Duodenal mucosa (tissue), 2 donors: Measurements from ENCODE around the gene CDH7.

Experiments
- H3K27ac ChIP-seq: one replicate; pipeline ENCODE4 v1.7.0; 2013; ENCODE audit warnings: low read depth, low read length
- H3K27me3 ChIP-seq, 2 donors: one replicate each; pipeline ENCODE4 v1.7.0; 2013; ENCODE audit warnings: low read length in 2 of 2, control low read depth in 1 of 2; ENCODE audit not compliant: insufficient read depth in 2 of 2, control insufficient read depth in 1 of 2
- H3K36me3 ChIP-seq, 2 donors: one replicate each; pipeline ENCODE4 v1.7.0; 2013; ENCODE audit warnings: low read length in 2 of 2, control low read depth in 1 of 2; ENCODE audit not compliant: insufficient read depth in 2 of 2, control insufficient read depth in 1 of 2
- H3K4me1 ChIP-seq, 2 donors: one replicate each; pipeline ENCODE4 v1.7.0; 2013; ENCODE audit warnings: low read length in 2 of 2, control low read depth in 1 of 2; ENCODE audit not compliant: insufficient read depth in 2 of 2, control insufficient read depth in 1 of 2
- H3K4me3 ChIP-seq, 2 donors: one replicate each; pipeline ENCODE4 v1.7.0; 2013; ENCODE audit warnings: low read length in 2 of 2, low read depth in 1 of 2
- H3K9ac ChIP-seq, 2 donors: one replicate each; pipeline ENCODE4 v1.7.0; 2013; ENCODE audit warnings: low read length in 2 of 2, low read depth in 1 of 2
- H3K9me3 ChIP-seq, 2 donors: one replicate each; pipeline ENCODE4 v1.7.0; 2013; ENCODE audit warnings: low read length in 2 of 2, control low read depth in 1 of 2; ENCODE audit not compliant: control insufficient read depth in 1 of 2

Gene CDH7

GRCh38 chr18:65750389-65751154 is at the start of gene CDH7:
TSS of gene CDH7 (plus strand) at chr18:65751012. CDS start at chr18:65762843, 11,831 bp downstream.
- Histone ChIP-seq H3K36me3 (no peaks in the 10 kb centered on the region), H3K4me3 (peak within 1 kb of the TSS in 1 of 2 donors; percentile 29), H3K9me3 (no peaks in the 10 kb centered on the region), H3K27me3 (peaks cover 7 to 30% of the 10 kb centered on the region in 2 donors), H3K27ac (no peak within 1 kb of the TSS), H3K9ac (no peak within 1 kb of the TSS), H3K4me1 (no peaks in the 10 kb centered on the region)

GRCh38 chr18:65704046-65704445 is 46.8 kb upstream of the CDH7 start:
- H3K4me3 ChIP-seq: no peak overlapping the region
- no peak overlapping the region for H3K27ac ChIP-seq
- H3K9me3 ChIP-seq: no peaks in the 10 kb centered on the region
- no peak overlapping the region for H3K9ac ChIP-seq
- H3K27me3 ChIP-seq: no peaks in the 10 kb centered on the region
- no peaks in the 10 kb centered on the region for H3K4me1 ChIP-seq
- no peaks in the 10 kb centered on the region for H3K36me3 ChIP-seq

DNA sequence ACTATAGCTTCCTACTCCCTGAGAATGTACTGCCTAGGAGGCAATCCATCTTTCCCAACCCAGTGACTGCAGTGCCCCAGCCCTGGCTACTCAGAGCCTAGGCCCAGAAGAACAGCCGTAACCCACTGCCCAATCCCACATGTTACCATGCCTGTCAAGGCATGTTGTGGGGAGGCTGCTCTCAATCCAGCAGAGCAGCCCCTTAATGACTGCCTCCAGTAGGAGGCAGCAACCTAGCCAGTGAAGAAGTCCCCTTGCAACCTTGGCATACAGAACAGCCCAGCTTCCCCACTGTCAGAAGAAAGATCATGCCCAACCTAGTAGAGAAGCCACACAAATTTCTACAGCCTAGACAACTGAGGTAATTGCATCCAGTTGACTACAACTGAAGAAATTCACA is 44.2 kb upstream of the CDH7 start:
- no peak overlapping the region for H3K9ac ChIP-seq
- H3K27me3 ChIP-seq: no peaks in the 10 kb centered on the region
- no peak overlapping the region for H3K4me3 ChIP-seq
- no peak overlapping the region for H3K27ac ChIP-seq
- no peaks in the 10 kb centered on the region for H3K4me1 ChIP-seq
- H3K9me3 ChIP-seq: no peaks in the 10 kb centered on the region
- no peaks in the 10 kb centered on the region for H3K36me3 ChIP-seq

- Histone ChIP-seq H3K9me3 (no peaks in the 10 kb centered on the region), H3K4me1 (no peaks in the 10 kb centered on the region), H3K27ac (no peak overlapping the region), H3K9ac (no peak overlapping the region), H3K36me3 (no peaks in the 10 kb centered on the region), H3K27me3 (no peaks in the 10 kb centered on the region), H3K4me3 (no peak overlapping the region)
Observed at GRCh38 chr18:65711493-65711892, 39.3 kb upstream of the CDH7 start.

GRCh38 chr18:65721619-65722018 is 29.2 kb upstream of the CDH7 start:
- H3K27me3 ChIP-seq: no peaks in the 10 kb centered on the region
- no peaks in the 10 kb centered on the region for H3K36me3 ChIP-seq
- no peaks in the 10 kb centered on the region for H3K4me1 ChIP-seq
- H3K9me3 ChIP-seq: peaks cover 0 to 3% of the 10 kb centered on the region in 2 donors
- H3K4me3 ChIP-seq: no peak overlapping the region
- H3K9ac ChIP-seq: no peak overlapping the region
- no peak overlapping the region for H3K27ac ChIP-seq

- H3K4me1 ChIP-seq: no peaks in the 10 kb centered on the region
- no peak overlapping the region for H3K9ac ChIP-seq
- no peaks in the 10 kb centered on the region for H3K36me3 ChIP-seq
- H3K27me3 ChIP-seq: no peaks in the 10 kb centered on the region
- no peak overlapping the region for H3K27ac ChIP-seq
- H3K9me3 ChIP-seq: no peaks in the 10 kb centered on the region
- H3K4me3 ChIP-seq: no peak overlapping the region
Observed at GRCh38 chr18:65725251-65726050, 25.4 kb upstream of the CDH7 start.

DNA sequence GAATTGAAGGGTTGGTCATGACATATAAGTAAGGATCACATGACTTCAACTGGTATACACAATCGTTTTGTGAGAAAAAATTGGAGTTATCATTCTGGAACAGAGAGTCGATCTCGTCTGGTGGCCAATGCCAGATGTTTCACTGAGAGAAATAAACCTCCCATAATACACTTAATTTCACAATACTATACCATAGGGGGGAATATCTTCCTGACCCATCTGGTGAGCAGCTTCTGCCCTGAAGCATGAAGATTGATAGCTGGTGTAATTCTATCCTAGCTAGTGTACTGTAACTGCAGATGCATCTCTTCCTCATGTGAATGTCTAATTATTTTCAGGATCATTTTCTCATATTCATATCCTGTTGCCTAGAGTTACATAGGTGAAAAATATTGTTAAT is 15.7 kb upstream of the CDH7 start:
- no peak overlapping the region for H3K27ac ChIP-seq
- no peak overlapping the region for H3K9ac ChIP-seq
- H3K36me3 ChIP-seq: no peaks in the 10 kb centered on the region
- no peaks in the 10 kb centered on the region for H3K4me1 ChIP-seq
- H3K4me3 ChIP-seq: no peak overlapping the region
- H3K9me3 ChIP-seq: no peaks in the 10 kb centered on the region
- no peaks in the 10 kb centered on the region for H3K27me3 ChIP-seq

GRCh38 chr18:65737471-65737955 is 13.3 kb upstream of the CDH7 start:
- Histone ChIP-seq H3K27me3 (no peaks in the 10 kb centered on the region), H3K9ac (no peak overlapping the region), H3K36me3 (no peaks in the 10 kb centered on the region), H3K4me1 (no peaks in the 10 kb centered on the region), H3K9me3 (no peaks in the 10 kb centered on the region), H3K27ac (no peak overlapping the region), H3K4me3 (no peak overlapping the region)

GRCh38 chr18:65746936-65747335 is 3.9 kb upstream of the CDH7 start:
- Histone ChIP-seq H3K36me3 (no peaks in the 10 kb centered on the region), H3K4me1 (no peaks in the 10 kb centered on the region), H3K9me3 (no peaks in the 10 kb centered on the region), H3K4me3 (no peak overlapping the region), H3K27me3 (peaks cover 7 to 25% of the 10 kb centered on the region in 2 donors), H3K9ac (no peak overlapping the region), H3K27ac (no peak overlapping the region)

DNA sequence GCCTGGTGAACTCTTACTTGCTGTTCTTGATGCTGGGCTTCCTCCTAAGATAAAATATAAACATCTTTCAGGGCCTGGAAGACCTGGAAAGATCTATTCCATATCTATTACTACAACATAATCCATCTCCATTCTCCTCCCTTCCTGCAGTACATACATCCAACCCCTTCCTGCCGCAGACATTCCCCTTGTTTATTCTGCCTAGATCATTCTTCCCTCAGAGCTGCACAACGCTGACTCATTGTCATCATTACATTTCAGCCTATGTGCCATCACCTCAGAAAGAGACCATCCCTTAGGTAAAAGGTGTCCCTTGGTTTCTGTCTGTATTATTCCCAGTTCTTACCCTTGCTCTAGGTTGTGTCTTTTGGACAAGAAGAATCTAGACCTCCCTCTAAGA is 2.5 kb upstream of the CDH7 start:
- Histone ChIP-seq H3K4me3 (no peak overlapping the region), H3K9ac (no peak overlapping the region), H3K27ac (no peak overlapping the region), H3K9me3 (no peaks in the 10 kb centered on the region), H3K36me3 (no peaks in the 10 kb centered on the region), H3K4me1 (no peaks in the 10 kb centered on the region), H3K27me3 (peaks cover 7 to 30% of the 10 kb centered on the region in 2 donors)
